HG02763 (cell line): ENCODE results near the gene RXRA.

ENCODE experiments used
- ATAC-seq: cut with Tn5 transposase; IDR thresholded peaks from one replicate; pipeline ENCODE4 v1.9.1; 2021; ENCODE audit warnings: mild to moderate bottlenecking, moderate library complexity; ENCODE audit not compliant: unreplicated experiment

RXRA gene

GRCh38 chr9:134483361-134484184 is 157.3 kb downstream of the RXRA start:
- no peak for ATAC-seq

GRCh38 chr9:134484479-134484878 is 158.2 kb downstream of the RXRA start:
- no peak for ATAC-seq

- no peak for ATAC-seq
These were observed 159.4 kb downstream of the RXRA start for GRCh38 chr9:134485653-134486052.

- no peak for ATAC-seq
These were observed 159.9 kb downstream of the RXRA start for GRCh38 chr9:134486143-134486591.

GRCh38 chr9:134486596-134486995 is 160.3 kb downstream of the RXRA start:
- ATAC-seq = no peak
